SK-N-SH (cell line): Measurements from ENCODE around the gene GYG1. TPM values are rescaled to one million over a fixed set of nuclear protein-coding genes. Genes with fewer than 3 reads are reported as not detected.
A peak's percentile ranks its signal among the peaks of the same experiment; 100 is the strongest.

Experiments used
- CTCF ChIA-PET: fragments of 300-600, 350-600 bp; formaldehyde crosslinking; extraction: SDS; loops from one replicate; lab custom pipeline; 2021; lab: Yijun Ruan, JAX
- POLR2A ChIA-PET: fragments of 350-600 bp; sonication (Branson Sonifier 250); formaldehyde crosslinking; extraction: SDS; loops from one replicate; lab custom pipeline; 2020; ENCODE audit warnings: antibody characterized with exemption, inconsistent platforms; lab: Yijun Ruan, JAX
- DNase-seq: peaks from one replicate; pipeline ENCODE4 v3.0.0; 2012
- H2AFZ ChIP-seq: fragments of 200-600 bp; sonication (generic); 2 replicates; pipeline ENCODE4 v1.8.1; 2016; ENCODE audit warnings: antibody characterized with exemption, mild to moderate bottlenecking, low read depth
- H3F3A ChIP-seq: fragments of 200-600 bp; sonication (generic); replicated peaks from 2 replicates; pipeline ENCODE3; 2016; ENCODE audit warnings: antibody characterized with exemption, mild to moderate bottlenecking; ENCODE audit not compliant: insufficient read depth
- H3K27ac ChIP-seq, 2 experiments: fragments of 200-500 bp in 1 of 2; fragments of 200-600 bp in 1 of 2; sonication (Bioruptor generic) in 1 of 2; sonication (generic), shearing (Covaris generic) in 1 of 2; 2 replicates each; pipeline versions ENCODE4 v1.5.1 to v1.6.1; 2014 to 2016; ENCODE audit warnings: low read depth in 2 of 2, inconsistent platforms in 1 of 2, low read length in 1 of 2, mild to moderate bottlenecking in 1 of 2, mixed read lengths in 1 of 2
- H3K27me3 ChIP-seq: fragments of 200-600 bp; sonication (generic), shearing (Covaris generic); 2 replicates; pipeline ENCODE4 v1.6.1; 2016; ENCODE audit warnings: mixed run types; ENCODE audit not compliant: insufficient read depth
- H3K36me3 ChIP-seq, 2 experiments: fragments of 200-500 bp in 1 of 2; fragments of 200-600 bp in 1 of 2; sonication (Bioruptor generic) in 1 of 2; sonication (generic) in 1 of 2; replicated peaks in 1 of 2; 2 replicates each; pipeline versions ENCODE3 to v1.5.1; 2014 to 2016; ENCODE audit warnings: low read length in 1 of 2, mild to moderate bottlenecking in 1 of 2; ENCODE audit not compliant: insufficient read depth in 2 of 2, control insufficient read depth in 1 of 2
- H3K4me1 ChIP-seq, 2 experiments: fragments of 200-500 bp in 1 of 2; fragments of 200-600 bp in 1 of 2; sonication (Bioruptor generic) in 1 of 2; sonication (generic), shearing (Covaris generic) in 1 of 2; 2 replicates each; pipeline versions ENCODE4 v1.5.1 to v1.6.1; 2014 to 2016; ENCODE audit warnings: low read depth in 1 of 2, low read length in 1 of 2, mixed run types in 1 of 2; ENCODE audit not compliant: insufficient read depth in 2 of 2, control insufficient read depth in 1 of 2
- H3K4me2 ChIP-seq: fragments of 200-600 bp; sonication (generic), shearing (Covaris generic); 2 replicates; pipeline ENCODE4 v1.6.1; 2017; ENCODE audit warnings: mixed run types
- H3K4me3 ChIP-seq, 2 experiments: fragments of 200-500 bp in 1 of 2; fragments of 200-600 bp in 1 of 2; sonication (Bioruptor generic) in 1 of 2; sonication (generic), shearing (Covaris generic) in 1 of 2; 2 replicates each; pipeline versions ENCODE4 v1.5.1 to v1.8.1; 2014 to 2016; ENCODE audit warnings: low read depth in 2 of 2, inconsistent platforms in 1 of 2, low read length in 1 of 2, mild to moderate bottlenecking in 1 of 2, mixed read lengths in 1 of 2, moderate library complexity in 1 of 2
- H3K79me2 ChIP-seq: fragments of 200-600 bp; sonication (generic); 2 replicates; pipeline ENCODE4 v1.8.1; 2017; ENCODE audit warnings: mild to moderate bottlenecking; ENCODE audit not compliant: insufficient read depth
- H3K9ac ChIP-seq: fragments of 200-600 bp; sonication (generic); 2 replicates; pipeline ENCODE4 v1.6.1; 2017; ENCODE audit warnings: mixed run types
- H3K9me2 ChIP-seq: fragments of 200-600 bp; sonication (generic); 2 replicates; pipeline ENCODE4 v1.6.1; 2017; ENCODE audit warnings: mixed run types
- H3K9me3 ChIP-seq: fragments of 200-600 bp; sonication (generic); 2 replicates; pipeline ENCODE4 v1.6.1; 2017; ENCODE audit warnings: mixed run types, mild to moderate bottlenecking, moderate library complexity
- H4K20me1 ChIP-seq: fragments of 200-600 bp; sonication (generic); 2 replicates; pipeline ENCODE4 v1.6.1; 2017; ENCODE audit warnings: mild to moderate bottlenecking, mixed run types; ENCODE audit not compliant: insufficient read depth
- CTCF ChIP-seq: fragments of 200-600 bp; sonication (generic); IDR thresholded peaks from 2 replicates; pipeline ENCODE4 v1.6.1; 2017; ENCODE audit warnings: antibody characterized with exemption, mild to moderate bottlenecking, moderate library complexity
- EP300 ChIP-seq, 2 experiments: IDR thresholded peaks; 2 replicates each; pipeline versions ENCODE4 v1.4.0 to v1.6.1; 2012; ENCODE audit warnings: borderline replicate concordance in 1 of 2, low read depth in 1 of 2, low read length in 1 of 2
- IRF3 ChIP-seq: fragments of 150-350 bp; IDR thresholded peaks from 2 replicates; pipeline ENCODE4 v1.6.1; 2016; ENCODE audit warnings: mild to moderate bottlenecking, low read depth, low read length
- NRF1 ChIP-seq: IDR thresholded peaks from 2 replicates; pipeline ENCODE4 v1.6.1; 2012; ENCODE audit warnings: low read depth, mild to moderate bottlenecking, low read length
- YY1 ChIP-seq: IDR thresholded peaks from 2 replicates; pipeline ENCODE4 v1.4.0; 2012; ENCODE audit warnings: low read depth, mild to moderate bottlenecking
- WGBS: methylation state at CpG from one replicate; pipeline ENCODE4 v1.1.6; 2017; ENCODE audit warnings: low lambda C conversion rate; 5-methylcytosine and 5-hydroxymethylcytosine counted together
- polyA plus RNA-seq, 3 experiments: library from polyadenylated mRNA; depleted of rRNA; stranded (reverse); fragments of >200 nt; gene quantifications; 2 replicates each; pipeline ENCODE4 v1.2.3, GENCODE V29; 2012

The GYG1 gene
- polyA plus RNA-seq, 1 of the 3 experiments (the other 2 are of a cell fraction) = 16.8 TPM

GRCh38 chr3:148948913-148949657 lies 42.3 kb upstream of the GYG1 start:
- WGBS = 51% methylated on average over 7 of the region's 8 CpGs
- H3K9ac ChIP-seq = no peak overlapping the region
- H3K9me3 ChIP-seq = no peaks in the 10 kb centered on the region
- DNase-seq = no peak
- H3K27me3 ChIP-seq = no peaks in the 10 kb centered on the region
- no peaks in the 10 kb centered on the region for H4K20me1 ChIP-seq
- H2AFZ ChIP-seq = no peak overlapping the region
- H3K36me3 ChIP-seq = no peaks in the 10 kb centered on the region
- TF ChIP-seq EP300 (IDR thresholded peaks at IDR 0.05; ENCODE audit: borderline replicate concordance in 1 of 2, low read depth in 1 of 2, low read length in 1 of 2) = no peak
- TF ChIP-seq, all 33 proteins: peak for 0
- H3K27ac ChIP-seq = no peak overlapping the region
- H3K4me3 ChIP-seq = no peak overlapping the region
- no peaks in the 10 kb centered on the region for H3K9me2 ChIP-seq
- H3K4me2 ChIP-seq = no peak overlapping the region
- H3F3A ChIP-seq = no peaks in the 10 kb centered on the region
- H3K4me1 ChIP-seq = peaks cover 0 to 3% of the 10 kb centered on the region in 2 experiments; a peak in 1 of 4 replicates
- no peaks in the 10 kb centered on the region for H3K79me2 ChIP-seq
- ChIA-PET CTCF (interaction anchor here (0.6 to 8.8 kb wide), 9 partner anchors 19 to 568 kb away, joined by 3 to 93 read pairs (median 4); partner anchors contain the start of gene GYG1), POLR2A (no interaction called here)

GRCh38 chr3:148950806-148951205 lies 40.5 kb upstream of the GYG1 start:
- H3K9ac ChIP-seq = no peak overlapping the region
- no peaks in the 10 kb centered on the region for H3K27me3 ChIP-seq
- CTCF ChIA-PET = interaction anchor here (0.7 to 4.0 kb wide), 5 partner anchors 41 to 570 kb away, joined by 3 to 13 read pairs (median 7); partner anchors contain the start of gene HPS3
- H3F3A ChIP-seq = no peaks in the 10 kb centered on the region
- POLR2A ChIA-PET = no interaction called here
- H3K27ac ChIP-seq = no peak overlapping the region
- H2AFZ ChIP-seq = no peak overlapping the region
- no peaks in the 10 kb centered on the region for H3K9me3 ChIP-seq
- H3K4me2 ChIP-seq = no peak overlapping the region
- H3K4me3 ChIP-seq = no peak overlapping the region
- no peaks in the 10 kb centered on the region for H3K36me3 ChIP-seq
- 71% methylated on average over 1 of the region's 1 CpG for WGBS
- H4K20me1 ChIP-seq = no peaks in the 10 kb centered on the region
- peak; percentile 18; the same call in 1 of the 2 replicates for TF ChIP-seq CTCF
- no peak for TF ChIP-seq IRF3
- TF ChIP-seq NRF1 = no peak
- TF ChIP-seq YY1 = no peak
- no peaks in the 10 kb centered on the region for H3K79me2 ChIP-seq
- peaks cover 0 to 3% of the 10 kb centered on the region in 2 experiments; a peak in 1 of 4 replicates for H3K4me1 ChIP-seq
- DNase-seq = no peak
- no peaks in the 10 kb centered on the region for H3K9me2 ChIP-seq
